GM21528 (cell line): ENCODE measurements around the gene ALDOC.

ENCODE experiments used
- ATAC-seq: cut with Tn5 transposase; IDR thresholded peaks from one replicate; pipeline ENCODE4 v1.9.1; 2021; ENCODE audit warnings: mild to moderate bottlenecking, moderate library complexity; ENCODE audit not compliant: unreplicated experiment, low FRiP score

Gene ALDOC

DNA sequence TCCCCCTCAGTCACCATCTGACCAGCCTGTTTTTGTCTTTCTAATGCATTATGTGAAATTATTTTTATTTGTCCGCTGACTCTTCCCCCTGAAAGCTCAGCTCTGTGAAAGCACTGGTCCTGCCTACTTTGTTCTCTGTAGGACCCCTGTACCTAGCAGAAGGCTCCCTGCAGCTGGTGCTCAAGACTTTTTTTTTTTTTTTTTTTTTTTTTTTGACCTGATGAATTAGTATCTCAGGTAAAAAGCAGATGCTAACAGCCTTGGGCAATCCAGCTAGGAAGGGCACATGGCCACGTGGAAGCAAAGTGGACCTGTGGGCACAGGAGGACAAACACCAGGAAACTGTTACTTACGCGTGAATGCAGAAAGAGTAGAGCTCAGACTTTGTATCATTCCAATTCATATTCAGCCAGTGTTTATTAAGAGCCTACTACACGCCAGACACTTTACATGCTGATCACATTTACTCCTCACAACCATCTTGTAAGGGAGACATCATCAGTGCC is 23.6 kb downstream of the ALDOC start:
- no peak for ATAC-seq

DNA sequence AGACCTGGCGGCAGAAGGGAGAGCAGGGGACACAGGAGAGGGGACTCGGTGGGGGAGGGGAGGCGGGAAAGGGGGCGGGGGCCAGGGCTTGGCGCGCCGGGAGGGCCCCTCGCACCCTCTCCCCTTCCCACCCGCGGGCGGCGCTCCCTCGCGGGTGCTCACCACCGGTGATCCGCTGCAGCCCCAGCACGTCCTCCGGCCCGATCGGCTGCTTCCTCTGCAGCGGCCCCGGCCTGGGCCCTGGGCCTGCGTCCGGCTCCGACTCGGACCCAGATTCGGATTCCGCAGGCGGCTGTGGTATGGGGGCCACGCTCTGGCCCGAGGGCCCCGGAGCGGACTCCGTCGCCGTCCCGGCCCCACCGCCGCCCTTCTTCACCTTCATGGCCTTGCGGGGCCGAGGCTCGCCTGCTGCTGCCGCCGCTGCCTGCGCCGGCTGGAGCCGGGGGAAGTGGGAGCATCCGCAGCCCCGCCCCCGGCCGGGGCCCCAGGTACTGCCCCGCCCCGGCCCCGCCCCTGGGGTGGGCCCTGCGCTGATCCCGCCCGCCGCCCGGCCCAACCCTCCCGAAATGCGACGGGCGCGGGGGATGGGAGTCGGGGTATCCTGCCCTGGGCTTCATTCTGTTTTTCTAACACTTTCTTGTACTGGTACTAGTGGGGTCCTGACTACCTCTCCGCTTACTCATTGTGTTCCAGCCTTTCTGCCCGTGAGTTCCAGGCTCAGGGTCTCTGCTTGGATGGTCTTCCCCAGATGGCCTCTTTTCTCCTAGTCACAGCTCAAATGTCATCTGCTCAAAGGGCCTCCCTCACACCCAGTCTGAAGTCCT is 24.3 kb downstream of the ALDOC start, which contains the start of gene UNC119:
UNC119 (minus strand) TSS at position 449 of the 824 bp plus-strand sequence; CDS start at position 382, 67 bp downstream.
- ATAC-seq, result peak; percentile 48

DNA sequence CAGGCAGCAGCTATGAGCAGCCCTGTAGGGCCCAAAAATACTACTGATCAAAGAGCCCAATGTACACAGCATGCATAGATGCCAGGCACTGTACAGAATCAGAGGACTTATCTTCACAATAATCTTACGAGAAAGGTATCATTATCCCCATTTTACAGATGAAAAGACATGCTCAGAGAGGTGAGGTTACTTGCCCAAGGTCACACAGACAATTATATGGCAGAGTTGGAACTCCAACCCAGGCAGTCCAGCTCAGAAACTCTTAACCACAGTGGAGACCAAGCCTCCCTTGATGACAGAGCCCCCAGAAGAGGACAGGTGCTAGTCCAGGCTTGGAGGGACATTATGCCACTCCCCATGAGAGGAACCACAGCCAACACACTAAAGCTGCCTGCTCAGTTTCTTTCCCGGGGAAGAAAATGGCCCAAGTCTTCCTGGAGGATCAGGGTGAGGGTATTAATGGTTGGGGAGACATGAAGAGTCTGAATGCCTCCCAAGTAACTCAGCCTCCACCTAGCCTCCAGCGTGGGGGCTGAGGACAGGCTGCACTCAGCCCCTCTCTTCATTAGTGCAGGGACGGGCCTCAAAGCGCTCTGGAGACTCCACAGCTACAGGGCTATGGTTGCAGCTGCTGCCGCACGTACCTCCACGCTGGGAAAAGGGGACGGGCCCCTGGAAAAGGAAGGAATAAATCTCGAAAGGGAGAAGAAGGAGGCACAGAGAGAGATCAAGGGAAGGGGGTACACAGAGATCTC is 25.1 kb downstream of the ALDOC start:
- no peak for ATAC-seq

DNA sequence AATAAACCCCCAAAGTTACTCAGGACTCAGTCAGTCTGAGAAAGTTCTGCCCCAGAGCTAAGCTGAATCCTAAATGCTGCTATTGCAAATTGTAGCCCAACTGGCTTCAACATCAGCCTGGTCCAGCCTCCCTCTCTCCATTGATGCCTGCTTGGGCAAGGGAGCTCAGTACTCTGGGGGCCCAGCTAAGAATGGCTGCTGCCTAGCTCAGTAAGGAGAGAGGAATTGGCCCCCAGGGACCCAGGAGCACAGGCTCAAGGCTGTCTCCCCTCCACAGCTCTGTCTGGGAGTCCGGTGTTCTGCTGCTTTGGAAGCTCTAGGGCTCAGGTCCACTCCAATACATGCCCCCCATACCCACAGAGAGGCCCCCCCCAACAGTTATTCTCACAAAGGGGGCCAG is 25.8 kb downstream of the ALDOC start:
- no peak for ATAC-seq

DNA sequence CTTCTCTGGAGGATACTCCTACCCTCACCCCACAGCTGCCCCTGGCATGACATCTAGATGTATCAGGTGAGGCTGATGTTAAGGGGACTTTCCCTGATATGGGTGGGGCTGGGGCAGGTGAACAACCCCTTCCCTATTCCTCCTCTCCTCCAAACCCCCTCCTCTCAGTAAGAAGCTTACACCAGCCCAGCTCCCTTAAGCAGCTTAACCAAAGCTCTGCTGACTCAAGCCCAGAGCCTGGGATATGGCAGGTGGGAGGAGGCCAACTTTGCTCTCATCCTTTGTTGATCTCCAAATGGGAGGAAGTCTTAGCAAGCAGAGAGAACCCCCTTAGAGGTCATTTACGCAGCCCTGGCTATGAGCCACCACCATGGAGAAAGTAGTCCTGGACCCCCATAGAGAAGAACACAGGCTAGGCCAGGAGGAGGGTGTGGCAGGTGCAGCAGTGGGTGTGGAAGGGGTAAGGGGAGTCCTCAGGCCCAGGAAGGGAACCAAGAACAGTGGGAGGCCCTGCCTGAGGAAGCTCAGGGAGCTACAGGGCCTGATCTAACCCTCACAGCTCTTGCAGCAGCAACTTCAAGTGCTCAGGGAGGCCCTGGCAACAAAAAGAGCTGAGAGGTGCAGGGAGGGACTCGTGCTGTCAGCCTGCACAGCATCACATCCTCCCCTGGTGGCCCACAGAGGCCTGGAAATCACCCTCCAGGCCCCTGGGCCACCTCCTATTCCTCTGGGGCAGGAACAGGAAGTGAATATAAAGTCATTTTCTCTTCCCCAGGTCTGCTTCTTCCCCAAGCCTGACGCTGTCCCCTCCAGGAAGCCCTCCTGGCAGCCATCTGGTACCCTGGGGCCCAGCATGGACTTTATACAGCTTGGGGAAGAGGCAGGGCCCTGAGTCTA is 27.2 kb downstream of the ALDOC start:
- no peak for ATAC-seq

DNA sequence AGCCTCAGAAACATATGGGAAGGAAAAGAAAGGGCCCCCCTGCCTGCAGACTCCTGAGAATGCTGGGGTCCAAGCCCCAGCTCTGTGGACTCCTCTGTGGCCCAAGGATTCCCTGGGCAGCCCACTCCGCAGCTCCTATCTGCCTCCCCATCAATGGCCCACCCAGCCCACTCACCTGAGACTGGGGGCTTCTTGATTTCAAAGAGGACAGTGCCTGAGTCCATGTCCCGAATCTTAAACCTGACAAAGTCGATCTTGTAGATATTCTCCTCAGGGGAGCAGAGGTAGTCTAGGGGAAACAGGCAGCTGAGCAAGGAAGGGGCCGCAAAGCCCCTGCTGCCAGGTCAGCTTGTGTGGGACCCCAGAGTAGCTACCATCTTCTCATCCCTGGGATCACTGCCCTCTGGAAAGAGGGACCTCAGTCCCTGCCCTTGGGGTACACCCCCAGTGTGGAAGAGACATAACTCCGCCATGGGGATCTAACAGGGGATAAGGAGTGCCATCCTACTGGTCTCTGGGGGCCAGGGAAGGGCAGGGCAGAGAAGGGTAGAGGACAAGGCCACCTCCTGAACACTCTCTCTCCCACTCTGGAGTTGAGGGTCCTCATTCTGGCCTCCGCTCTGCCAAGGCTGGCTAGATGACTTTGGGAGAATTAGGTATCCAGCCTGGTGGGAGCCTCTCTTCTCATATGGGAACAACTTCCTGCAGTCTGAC is 28.1 kb downstream of the ALDOC start:
- no peak for ATAC-seq

DNA sequence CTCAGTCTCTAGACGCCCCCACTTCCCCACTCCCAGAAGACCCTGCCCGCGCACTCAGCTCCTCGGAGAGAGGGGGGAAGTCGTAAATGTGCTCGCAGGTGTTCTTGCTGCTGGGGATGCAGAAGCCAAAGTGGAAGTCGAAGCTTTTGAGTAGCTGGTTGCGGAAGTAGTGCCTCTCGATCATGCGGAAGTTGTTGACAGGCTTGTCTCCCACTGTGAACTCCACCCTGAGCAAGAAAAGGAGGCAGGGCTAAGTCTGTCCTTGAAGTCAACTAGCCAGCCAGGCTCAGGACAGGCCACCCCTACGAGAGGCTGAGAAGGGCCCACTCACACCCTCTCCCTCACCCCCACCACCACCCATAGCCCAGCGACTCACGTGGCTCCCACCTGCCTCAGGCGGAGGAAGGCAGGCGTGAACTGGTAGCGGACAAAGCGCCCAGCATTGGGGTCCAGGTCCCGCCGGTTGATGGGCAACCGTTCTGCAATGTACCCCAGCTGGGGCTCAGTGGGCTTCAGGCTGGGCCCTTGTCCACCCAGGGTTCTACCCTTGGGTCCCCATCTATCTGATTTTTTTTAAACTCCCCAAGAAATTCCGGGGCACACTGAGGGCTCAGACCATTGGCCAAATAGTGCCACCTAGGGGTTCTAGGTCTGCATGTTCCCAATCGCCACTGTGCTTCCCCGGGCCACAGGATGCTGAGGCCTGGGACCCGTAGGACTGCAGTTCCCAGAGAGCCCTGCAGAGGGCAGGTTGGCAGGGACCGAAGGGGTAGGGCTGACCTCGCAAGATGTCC is 28.9 kb downstream of the ALDOC start:
- ATAC-seq, result no peak

DNA sequence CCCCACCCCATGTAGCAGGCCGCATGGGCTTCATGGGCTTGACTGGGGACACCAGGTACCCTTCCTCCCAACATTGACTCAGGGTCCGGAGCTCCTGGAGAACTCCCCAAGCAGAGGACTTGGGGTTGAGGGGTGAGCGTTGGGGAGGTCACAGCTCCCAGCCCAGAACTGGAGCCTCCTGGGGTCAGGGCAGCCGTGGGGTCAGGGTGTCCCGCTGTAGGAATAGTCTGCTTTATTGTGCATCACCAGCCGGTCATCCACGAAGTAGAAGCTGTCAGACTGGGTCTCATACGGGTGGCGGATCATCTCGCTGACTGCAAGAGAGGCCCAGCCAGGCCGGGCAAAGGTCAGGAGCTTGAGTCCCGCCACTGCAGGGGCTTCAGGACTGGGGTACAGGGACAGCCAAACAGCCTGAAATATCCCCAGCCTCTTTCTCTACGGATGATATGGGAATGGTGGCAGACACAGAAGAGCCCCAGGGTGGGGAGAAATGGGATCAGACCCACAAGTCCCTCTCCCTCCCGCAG is 29.5 kb downstream of the ALDOC start:
- no peak for ATAC-seq

DNA sequence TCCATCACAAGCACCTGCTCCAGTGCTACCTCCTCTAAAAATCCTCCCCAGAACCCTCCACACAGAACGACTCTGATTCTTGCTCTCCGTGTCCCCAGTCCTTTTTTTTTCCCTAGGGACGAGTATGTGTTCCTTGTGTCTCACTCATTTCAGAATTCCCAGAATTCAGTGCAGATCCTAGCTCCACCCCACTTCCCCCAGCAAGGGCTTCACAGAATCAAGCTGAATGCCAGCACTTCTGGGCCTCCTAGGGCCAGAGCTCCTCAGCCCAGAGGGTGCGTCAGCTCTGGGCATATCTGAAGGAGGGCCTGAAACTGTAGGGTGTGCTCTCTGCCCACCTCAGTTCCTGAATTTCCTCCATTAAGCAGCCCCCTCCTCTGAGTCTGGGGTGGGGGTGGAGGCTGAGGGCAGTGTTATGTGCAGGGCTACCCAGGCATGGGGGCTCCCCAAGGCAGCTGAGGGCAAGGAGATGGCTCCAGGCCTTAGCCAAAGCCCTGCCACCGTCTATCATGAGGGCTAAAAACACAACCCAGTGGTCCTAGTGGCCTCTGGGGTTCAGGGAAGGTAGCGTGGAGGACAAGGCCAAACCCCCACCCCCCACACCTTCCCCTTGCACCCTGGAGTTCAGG is 30.8 kb downstream of the ALDOC start:
- no peak for ATAC-seq

DNA sequence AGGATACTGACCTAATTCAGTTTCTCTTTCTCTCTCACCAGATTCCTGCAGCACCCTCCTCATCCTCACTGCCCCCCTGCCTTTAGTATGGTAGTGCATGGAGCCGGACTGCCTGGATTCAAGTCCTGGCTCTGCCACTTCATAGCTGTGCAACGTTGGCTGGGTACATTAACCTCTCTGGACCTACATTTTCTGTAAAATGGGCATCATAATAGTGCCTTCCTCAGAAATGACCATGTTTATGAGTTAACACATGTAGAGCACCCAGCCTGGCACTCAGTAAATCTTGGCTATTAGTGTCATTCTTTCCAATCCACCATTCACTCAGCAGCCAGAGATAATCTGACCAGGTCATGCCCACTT is 31.6 kb downstream of the ALDOC start:
- ATAC-seq, result no peak

DNA sequence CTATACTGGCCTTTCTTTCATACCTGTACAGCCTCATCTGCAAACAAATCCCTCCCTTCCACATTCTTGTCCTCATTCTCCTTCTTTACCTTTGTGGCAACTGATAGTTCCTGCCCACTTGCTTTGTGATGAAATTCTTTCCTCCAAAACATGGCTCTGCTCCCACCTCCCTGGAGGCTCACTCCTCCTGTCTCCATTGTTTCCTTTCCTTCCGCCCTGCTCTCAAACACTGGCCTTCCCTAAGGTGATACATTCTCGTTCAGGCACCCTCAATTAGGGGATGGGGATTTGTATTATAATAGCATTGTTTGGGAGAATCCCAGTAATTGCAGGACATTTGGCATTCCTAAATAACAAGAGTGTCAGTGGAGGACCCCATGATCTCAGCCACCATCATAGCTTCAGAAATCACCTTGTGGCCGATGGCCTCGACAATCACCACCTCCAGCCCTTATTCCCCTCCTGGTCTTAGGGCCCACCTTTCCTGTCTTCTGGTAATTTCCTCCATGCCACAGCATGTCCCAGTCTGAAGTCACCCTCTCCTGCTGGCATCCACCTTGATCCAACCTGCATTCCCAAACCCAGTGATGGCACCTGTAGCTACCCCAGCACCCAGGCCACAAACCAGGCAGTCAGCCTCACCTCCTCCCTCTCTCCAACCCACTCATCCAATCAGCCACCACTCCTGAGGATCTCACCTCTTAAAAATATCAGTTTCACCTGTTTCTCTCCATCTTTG is 32.1 kb downstream of the ALDOC start:
- ATAC-seq, result no peak

DNA sequence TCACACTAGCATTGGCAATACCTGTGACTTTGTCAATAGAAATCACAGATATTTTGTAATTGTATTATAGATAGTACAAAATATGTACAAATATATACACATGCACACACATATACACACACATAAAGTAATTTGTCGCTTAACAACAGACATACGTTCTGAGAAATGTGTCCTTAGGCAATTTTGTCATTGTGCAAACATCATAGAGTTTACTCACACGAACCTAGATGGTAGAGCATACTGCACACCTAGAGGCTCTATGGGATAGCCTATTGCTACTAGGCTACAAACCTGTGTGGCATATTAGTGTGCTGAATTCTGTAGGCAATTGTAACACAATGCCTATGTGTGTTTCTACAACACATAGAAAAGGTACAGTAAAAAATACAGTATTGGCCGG is 35.3 kb downstream of the ALDOC start:
- ATAC-seq, result no peak

DNA sequence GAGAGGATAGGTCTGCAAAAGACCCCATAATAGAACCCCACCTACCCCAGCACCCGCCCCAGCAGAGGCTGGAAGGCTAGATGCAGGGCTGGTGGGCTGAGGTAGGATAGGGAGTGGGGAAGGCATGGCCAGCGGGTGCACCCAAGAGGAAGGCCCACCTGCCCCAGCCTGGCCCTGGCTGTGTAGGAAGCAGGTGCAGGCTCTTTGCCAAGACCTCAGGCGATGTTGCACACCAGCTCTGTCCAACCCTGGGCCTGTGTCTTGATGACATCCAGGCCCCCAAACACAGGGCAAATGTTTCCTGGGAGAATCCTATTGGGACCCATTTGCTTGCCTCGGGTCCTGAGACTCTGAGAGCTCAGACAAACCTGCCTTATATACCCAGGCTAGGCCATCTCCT is 36.5 kb downstream of the ALDOC start:
- ATAC-seq, result no peak

DNA sequence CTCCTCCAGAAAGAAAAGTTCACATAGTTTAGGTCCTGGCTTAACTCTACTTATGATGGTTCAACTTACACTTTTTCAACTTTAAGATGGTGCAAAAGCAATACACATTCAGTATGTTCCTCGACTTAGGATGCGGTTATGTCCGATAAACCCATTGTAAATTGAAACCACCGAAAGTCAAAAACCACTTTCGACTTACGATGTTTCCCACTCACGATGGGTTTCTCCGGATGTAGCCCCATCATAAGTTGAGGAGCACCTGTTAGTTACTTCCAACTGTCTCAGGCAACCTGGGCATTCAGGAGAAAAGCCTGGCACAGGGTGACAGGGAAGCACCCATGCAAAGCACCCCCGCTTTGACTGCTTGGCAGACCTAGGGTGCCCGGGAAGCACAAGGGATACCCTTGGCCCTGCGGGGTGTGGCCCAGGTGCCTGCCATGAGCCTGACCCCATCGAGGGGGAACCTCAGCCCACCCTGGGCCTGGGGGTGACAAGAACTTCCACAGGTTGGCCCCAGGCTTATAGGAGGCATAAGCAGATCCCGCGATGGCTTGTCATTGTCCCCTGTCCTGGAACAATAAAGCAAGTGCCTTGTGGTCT is 38.3 kb downstream of the ALDOC start:
- ATAC-seq, result no peak

DNA sequence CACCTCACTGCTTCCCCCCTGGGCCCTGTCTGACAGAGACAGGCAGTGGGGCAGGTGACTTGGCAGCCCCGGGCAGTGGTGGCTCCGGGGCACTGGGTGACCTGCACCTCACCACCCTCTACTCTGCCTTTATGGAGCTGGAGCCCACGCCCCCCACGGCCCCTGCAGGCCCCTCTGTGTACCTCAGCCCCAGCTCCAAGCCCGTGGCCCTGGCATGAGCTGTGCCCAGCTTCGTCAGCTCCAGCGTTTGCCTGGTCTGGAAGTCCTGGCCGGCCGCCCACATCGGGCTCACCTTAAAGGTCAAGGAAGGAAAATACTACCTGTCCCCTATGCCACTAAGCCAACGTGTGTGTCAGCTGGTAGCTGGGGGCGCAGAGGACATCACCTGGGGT is 39.5 kb downstream of the ALDOC start:
- no peak for ATAC-seq

DNA sequence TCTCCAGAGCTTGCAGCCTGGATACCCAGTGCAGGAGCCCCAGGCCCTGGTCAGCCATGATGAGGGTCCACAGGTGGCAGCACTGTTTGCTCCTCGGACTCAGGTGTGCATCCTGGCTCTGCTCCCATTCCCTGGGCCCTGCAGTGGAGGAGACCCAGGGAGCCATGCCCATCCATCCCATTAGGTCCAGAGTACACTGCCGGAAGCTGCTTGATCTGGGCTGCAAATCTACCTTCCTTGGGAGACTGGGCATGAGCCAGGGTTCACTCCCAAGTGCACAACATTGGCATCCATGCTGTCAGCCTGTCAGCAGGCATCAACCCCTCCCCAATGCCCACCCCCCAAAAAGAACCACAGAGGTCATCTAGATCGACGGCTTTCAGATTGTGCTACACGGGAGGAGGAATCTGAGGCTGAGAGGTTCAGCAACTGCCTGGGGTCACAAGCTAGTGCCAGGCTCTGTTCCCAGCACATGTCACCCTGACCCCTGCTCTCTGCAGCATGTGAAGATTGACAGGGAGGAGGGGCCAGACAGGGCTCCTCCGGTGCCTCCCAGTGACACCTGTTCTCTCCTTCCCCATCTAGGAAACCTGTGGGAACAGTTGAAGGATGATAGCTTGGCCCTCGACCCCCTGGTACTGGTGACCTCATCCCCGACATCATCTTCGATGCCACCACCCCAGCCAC is 40.0 kb downstream of the ALDOC start:
- ATAC-seq, result no peak
